GM21423 (cell line): Measurements from ENCODE around the gene MYO1G.

ENCODE experiments used
- ATAC-seq: cut with Tn5 transposase; IDR thresholded peaks from one replicate; pipeline ENCODE4 v1.9.1; 2021; ENCODE audit warnings: mild to moderate bottlenecking, moderate library complexity; ENCODE audit not compliant: unreplicated experiment

The MYO1G gene

GRCh38 chr7:44967571-44968446 is 11.0 kb downstream of the MYO1G start:
- no peak for ATAC-seq

DNA sequence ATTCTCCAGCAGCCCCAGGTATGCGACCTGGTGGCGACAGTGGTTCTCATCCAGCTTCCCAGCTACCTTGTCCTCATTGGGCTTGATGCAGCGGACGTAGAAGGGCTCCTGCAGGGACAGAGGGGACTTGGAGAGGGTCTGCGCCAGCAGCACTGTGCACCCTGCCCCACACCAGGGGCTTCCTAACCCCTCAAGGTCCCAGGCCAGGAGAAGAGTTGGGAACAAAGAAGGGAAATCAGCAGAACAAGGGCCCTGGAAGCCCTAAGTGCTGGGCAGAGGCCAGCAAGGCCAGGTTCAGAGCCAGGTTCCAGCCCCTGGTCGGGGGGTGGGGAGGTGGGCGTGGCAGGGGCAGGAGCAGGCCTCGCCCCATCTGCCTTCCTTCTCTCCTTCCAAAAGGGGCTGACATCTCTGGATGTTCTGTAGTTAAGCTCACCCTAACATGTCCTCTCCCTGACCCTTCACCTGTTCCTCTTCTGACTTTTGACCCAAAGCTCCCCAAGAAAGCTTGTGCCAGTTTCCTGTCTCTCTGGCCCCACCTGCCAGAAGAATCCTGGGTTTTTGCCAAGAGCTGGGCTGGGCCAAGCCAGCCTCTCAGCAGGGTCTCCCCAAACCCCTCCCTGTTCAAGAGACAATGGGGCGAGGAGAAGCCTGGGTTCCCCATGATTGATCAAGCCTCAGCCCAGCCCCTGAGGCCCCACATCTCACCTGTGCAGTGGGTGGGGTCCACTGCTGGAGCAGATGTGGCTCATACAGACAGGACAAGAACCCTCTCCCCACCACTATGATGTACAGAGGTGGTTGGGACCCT is 11.9 kb downstream of the MYO1G start:
- ATAC-seq, result no peak

DNA sequence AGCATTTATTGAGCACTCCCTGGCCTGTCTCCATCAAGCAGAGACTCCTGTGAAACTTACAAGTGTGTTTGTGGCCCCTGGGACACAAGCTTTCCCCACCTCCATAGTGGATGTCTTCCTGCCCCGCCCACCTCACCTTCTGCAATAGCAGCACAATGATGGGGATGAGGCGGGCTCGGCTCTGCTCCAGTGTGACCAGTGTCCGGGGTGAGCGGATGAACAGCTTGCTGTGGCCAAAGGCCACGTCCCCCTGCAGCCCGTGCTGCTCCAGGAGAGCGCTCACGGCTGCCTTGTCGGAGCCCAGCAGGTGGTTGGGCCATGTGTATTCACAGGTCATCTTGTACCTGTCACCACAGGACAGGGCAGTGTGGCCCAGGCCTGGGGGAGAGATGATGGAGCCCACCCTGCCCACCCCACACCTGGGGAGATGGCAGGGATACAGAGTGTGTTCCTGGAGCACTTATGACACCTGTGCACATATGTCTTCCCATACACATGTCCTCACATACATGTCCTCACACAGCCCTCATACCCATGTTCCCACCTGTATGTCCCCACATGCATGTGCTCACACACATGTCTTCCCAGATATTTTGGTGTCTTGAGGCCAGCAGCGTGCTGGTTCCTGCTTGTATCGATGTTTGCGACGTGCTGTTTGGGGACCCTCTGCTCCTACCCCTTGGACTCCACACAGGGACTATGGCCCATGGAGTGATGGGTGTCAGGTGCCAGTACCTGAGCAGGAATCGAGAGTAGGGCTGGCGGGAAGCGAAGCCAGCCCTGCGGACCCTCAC is 12.7 kb downstream of the MYO1G start:
- ATAC-seq, result no peak

- ATAC-seq, result no peak
These were observed 13.3 kb downstream of the MYO1G start for GRCh38 chr7:44965441-44965903.

DNA sequence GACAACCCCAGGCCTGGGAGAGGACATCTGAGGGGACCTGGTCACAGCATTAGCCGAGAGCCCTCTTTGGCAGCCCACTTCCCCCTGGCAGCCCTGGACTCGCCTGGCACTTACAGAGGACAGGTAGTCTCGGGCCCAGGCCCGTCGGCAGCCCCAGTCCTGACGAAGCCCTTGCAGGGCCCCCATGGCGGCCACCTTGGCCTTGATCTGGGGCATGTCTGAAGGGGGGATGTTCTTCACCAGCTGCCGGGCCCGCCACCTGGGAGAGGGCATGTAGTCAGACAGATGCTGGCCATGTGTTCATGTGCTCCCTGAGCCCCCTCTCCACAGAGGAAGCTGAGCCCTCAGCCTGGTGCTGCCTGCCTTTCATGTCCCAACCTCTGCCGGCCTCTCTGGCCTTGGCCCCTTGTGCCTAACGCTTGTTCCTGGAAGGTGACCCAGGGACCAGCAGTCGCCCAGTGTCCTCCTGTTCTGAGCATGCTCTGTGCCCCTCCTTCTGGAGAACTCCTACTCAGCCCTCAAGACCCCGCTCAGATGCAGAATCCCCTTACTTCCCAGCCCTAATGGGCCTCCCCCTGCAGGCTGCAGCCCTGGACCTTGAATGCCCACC is 13.9 kb downstream of the MYO1G start:
- no peak for ATAC-seq

DNA sequence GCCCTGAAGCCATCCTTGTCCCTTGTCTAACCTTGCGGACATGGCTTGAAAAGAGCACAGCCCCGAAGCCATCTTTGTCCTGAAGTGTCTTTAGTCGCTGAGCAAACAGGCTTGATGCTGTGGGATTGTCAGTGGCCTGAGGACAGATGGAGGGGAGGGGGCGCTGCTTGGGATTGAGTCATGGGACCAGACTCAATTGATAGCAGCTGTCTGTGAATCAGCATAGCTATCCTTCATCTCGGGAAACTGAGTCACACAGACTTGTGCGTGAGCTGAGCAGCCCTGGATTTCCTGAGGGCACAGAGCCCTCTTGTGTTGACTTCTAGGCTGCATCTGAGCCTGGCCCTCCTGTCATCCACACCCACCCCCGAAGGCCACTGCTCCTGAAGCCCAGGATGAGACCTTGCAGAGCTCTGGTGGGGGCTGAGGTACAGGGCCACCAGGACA is 14.4 kb downstream of the MYO1G start:
- no peak for ATAC-seq

- no peak for ATAC-seq
These were observed 15.2 kb downstream of the MYO1G start for GRCh38 chr7:44963364-44964290.

GRCh38 chr7:44962483-44963251 is 16.1 kb downstream of the MYO1G start:
- ATAC-seq, result no peak

DNA sequence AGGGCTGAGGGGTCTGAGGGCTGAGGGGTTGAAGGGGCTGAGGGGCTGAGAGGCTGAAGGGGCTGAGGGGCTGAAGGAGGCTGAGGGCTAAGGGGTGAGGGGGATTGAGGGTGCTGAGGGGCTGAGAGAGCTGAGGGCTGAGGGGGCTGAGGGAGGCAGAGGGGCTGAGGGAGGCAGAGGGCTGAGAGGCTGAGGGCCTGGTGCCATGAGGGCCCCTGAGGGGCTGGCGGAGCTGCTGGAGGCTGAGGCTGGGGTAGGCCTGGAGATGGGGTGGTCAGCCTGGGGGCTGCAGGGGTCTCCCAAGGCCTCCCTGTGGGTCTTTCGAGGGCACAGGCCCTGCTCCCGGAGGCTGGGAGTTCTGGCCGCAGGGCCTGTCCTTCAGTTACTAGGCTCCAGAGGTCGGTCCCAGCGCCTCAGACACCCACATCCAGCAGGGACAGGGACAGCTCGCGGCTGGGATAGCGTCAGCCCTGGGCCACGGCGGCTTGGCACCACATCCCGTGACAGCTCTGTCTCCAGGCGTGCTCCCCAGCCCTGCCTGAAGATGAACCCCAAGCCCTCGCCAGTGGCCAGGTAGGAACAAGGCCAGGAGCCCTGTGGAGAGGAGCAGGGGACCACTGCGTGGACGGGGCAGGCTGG is 16.9 kb downstream of the MYO1G start:
- ATAC-seq, result no peak

DNA sequence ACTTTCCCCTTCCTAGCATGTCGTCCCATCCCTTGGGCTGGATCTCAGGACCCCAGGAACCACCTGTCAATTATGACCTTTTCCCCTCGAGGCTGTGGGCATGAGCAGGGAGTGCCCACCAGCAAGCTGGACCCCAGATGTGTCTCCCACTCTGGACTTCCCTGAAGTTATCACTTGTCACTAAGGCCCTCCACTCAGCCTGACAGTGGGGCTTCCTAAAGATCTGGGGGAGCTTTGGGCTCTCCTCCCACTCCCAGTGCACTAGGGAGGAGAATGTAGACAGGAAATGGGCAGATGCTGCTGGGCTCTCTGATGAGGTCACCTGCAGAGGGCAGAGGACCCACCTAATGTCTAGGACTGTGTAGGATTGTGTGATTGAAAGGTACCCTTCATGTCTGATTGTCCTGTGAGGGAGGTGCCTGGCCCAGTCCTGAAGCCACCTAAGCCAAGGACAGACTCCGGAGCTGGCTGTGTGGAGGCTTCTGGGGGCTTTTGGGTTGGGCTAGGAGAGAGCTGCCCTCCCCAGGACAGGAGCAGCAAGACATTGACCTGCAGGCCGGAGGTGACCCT is 18.7 kb downstream of the MYO1G start:
- ATAC-seq, result no peak

DNA sequence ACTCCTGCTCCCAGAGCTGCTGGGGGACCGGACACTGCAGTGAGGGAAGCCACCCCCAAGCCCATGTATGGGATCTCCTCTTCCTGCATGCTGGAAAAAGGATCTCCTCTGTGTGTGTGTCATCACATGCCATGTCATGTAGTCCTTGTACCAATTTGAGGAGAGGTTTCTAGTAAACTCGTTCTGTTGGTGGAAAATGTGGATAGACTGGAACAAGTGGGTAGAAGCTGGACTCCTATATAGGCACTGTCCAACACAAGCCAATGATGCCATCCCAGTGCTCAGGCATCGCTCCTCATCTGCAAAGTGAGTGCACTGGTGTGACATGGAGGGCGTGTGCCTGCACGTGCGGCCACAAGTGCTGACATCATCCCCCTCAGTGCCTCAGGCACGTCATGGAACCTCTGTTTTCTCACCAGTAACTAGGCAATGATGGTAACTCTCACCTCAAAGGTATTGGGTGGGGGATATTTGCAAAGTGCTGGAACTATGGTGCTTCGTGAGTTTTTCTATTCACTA is 19.3 kb downstream of the MYO1G start:
- no peak for ATAC-seq

- no peak for ATAC-seq
These were observed 20.0 kb downstream of the MYO1G start for GRCh38 chr7:44958645-44959344.

DNA sequence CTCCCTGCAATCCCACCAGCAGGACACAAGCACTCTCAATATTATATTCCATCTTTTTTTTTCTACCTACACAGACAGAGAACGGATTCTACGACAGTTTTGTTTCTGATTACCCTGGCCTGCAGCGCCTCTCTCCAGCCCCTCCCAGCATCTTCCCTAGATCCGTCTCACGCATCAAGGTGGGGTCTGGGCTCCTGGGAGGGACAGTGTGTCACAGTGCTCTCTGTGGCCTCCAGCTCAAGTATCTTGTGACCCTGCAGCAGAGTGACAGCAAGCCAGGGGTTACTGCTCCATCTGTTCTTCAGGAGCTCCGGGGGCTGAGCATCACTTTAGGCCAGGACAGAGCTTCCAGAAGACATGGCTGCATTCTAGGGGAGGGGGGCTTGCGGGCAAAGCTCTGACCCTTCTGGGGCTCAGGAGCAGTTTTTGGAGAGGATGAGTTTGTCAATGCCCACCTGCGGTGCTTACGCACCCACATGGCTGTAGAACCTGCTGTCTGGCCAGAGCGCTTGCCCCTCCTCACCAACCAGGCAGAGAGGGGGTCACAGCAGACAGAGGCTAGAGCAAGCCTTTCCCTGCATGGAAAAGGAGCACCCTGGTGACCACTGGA is 22.6 kb downstream of the MYO1G start:
- ATAC-seq, result no peak

GRCh38 chr7:44955733-44956132 is 23.1 kb downstream of the MYO1G start:
- ATAC-seq, result no peak

GRCh38 chr7:44953156-44953555 is 25.7 kb downstream of the MYO1G start:
- ATAC-seq, result no peak

DNA sequence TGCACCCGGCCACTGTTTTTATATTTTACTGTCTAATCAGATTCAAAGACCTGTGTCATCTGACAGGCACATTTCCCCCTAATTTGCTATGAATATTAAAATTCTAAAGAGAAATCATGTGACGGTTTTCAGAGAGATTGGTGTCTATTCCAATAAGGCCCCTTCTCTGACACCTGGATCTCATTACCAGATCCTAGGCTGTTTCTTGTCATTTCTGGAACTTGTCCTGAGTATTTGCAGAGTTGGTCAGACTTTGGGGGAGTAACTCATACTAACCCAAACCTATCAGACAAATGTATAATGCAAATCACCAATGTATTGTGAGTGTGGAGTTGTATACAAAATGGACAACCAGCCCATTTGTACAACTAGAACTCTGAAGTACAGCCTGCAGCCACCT is 29.5 kb downstream of the MYO1G start:
- no peak for ATAC-seq

- ATAC-seq, result no peak
These were observed 33.3 kb downstream of the MYO1G start for GRCh38 chr7:44945479-44945878.
